Measurements from ENCODE around the gene CPO. TPM values are rescaled to one million over a fixed set of nuclear protein-coding genes. Genes with fewer than 3 reads are reported as not detected.

CPO gene
- polyA plus RNA-seq, 1 of the 3 experiments (the other 2 are of a cell fraction), result not detected

- H3K9me2 ChIP-seq, result no peaks in the 10 kb centered on the region
- H4K20me1 ChIP-seq (ENCODE audit: insufficient read depth), result no peaks in the 10 kb centered on the region
- WGBS (ENCODE audit: low lambda C conversion rate), result 61% methylated on average over 7 of the region's 7 CpGs
- no peaks in the 10 kb centered on the region for H3F3A ChIP-seq (replicated peaks; ENCODE audit: insufficient read depth)
- DNase-seq, result no peak
- ChIA-PET POLR2A (no interaction called here), CTCF (interaction anchor here (0.7 to 2.7 kb wide), 2 partner anchors 14 to 168 kb away, joined by 3 to 11 read pairs; no protein-coding TSS in a partner anchor)
- H3K9me3 ChIP-seq, result no peaks in the 10 kb centered on the region
- H3K79me2 ChIP-seq (ENCODE audit: insufficient read depth), result no peaks in the 10 kb centered on the region
- H3K4me2 ChIP-seq, result no peak overlapping the region
- no peaks in the 10 kb centered on the region; a peak in 1 of 4 replicates for H3K4me1 ChIP-seq (ENCODE audit: control insufficient read depth in 1 of 2, insufficient read depth in 2 of 2, low read depth in 1 of 2, low read length in 1 of 2)
- H3K27ac ChIP-seq (ENCODE audit: low read depth in 2 of 2, low read length in 1 of 2), result no peak overlapping the region
- H3K4me3 ChIP-seq (ENCODE audit: low read depth in 2 of 2, low read length in 1 of 2), result no peak overlapping the region
- no peaks in the 10 kb centered on the region for H3K27me3 ChIP-seq (ENCODE audit: insufficient read depth)
- no peak for TF ChIP-seq USF2 (IDR thresholded peaks at IDR 0.05; ENCODE audit: borderline replicate concordance, low read depth, low read length)
- TF ChIP-seq NFIC (IDR thresholded peaks at IDR 0.05; ENCODE audit: borderline replicate concordance), result no peak
- TF ChIP-seq REST (IDR thresholded peaks at IDR 0.05; ENCODE audit: low read depth, low read length), result no peak
- TF ChIP-seq FOSL2 (IDR thresholded peaks at IDR 0.05; ENCODE audit: borderline replicate concordance, low read depth), result peak; percentile 20; the same call in 1 of the 2 replicates
- no peak for TF ChIP-seq SMC3 (IDR thresholded peaks at IDR 0.05; ENCODE audit: low read depth, low read length)
- no peaks in the 10 kb centered on the region for H3K36me3 ChIP-seq (replicated peaks in 1 of 2; ENCODE audit: control insufficient read depth in 1 of 2, insufficient read depth in 2 of 2, low read length in 1 of 2)
- H3K9ac ChIP-seq, result no peak overlapping the region
- no peak overlapping the region for H2AFZ ChIP-seq (ENCODE audit: low read depth)
These were observed 29.1 kb downstream of the CPO start for GRCh38 chr2:206968134-206969086.

- Histone ChIP-seq H3F3A (replicated peaks; ENCODE audit: insufficient read depth) (no peaks in the 10 kb centered on the region), H3K79me2 (ENCODE audit: insufficient read depth) (no peaks in the 10 kb centered on the region), H3K4me1 (ENCODE audit: control insufficient read depth in 1 of 2, insufficient read depth in 2 of 2, low read depth in 1 of 2, low read length in 1 of 2) (no peaks in the 10 kb centered on the region; a peak in 1 of 4 replicates), H3K36me3 (replicated peaks in 1 of 2; ENCODE audit: control insufficient read depth in 1 of 2, insufficient read depth in 2 of 2, low read length in 1 of 2) (no peaks in the 10 kb centered on the region), H3K9ac (no peak overlapping the region), H3K9me2 (no peaks in the 10 kb centered on the region), H3K27ac (ENCODE audit: low read depth in 2 of 2, low read length in 1 of 2) (no peak overlapping the region), H3K4me3 (ENCODE audit: low read depth in 2 of 2, low read length in 1 of 2) (no peak overlapping the region), H2AFZ (ENCODE audit: low read depth) (no peak overlapping the region), H3K9me3 (no peaks in the 10 kb centered on the region), H3K4me2 (no peak overlapping the region), H3K27me3 (ENCODE audit: insufficient read depth) (no peaks in the 10 kb centered on the region), H4K20me1 (ENCODE audit: insufficient read depth) (no peaks in the 10 kb centered on the region)
- ChIA-PET POLR2A (no interaction called here), CTCF (interaction anchor here (1.2 to 2.7 kb wide), 2 partner anchors 13 to 504 kb away, joined by 4 to 11 read pairs; no protein-coding TSS in a partner anchor)
- WGBS (ENCODE audit: low lambda C conversion rate), result 76% methylated on average over 6 of the region's 6 CpGs
- TF ChIP-seq GATA2 (CRISPR knock-in tag; IDR thresholded peaks at IDR 0.05) (no peak), RXRA (IDR thresholded peaks at IDR 0.05; ENCODE audit: borderline replicate concordance, low read depth) (no peak), TEAD4 (IDR thresholded peaks at IDR 0.05; ENCODE audit: borderline replicate concordance, insufficient read depth) (no peak), NFIC (IDR thresholded peaks at IDR 0.05; ENCODE audit: borderline replicate concordance) (no peak), RAD21 (IDR thresholded peaks at IDR 0.05; ENCODE audit: low read length) (no peak), CTCF (IDR thresholded peaks at IDR 0.05) (no peak), NRF1 (IDR thresholded peaks at IDR 0.05; ENCODE audit: low read depth, low read length) (no peak), PBX3 (IDR thresholded peaks at IDR 0.05) (no peak), RCOR1 (IDR thresholded peaks at IDR 0.05; ENCODE audit: low read length) (no peak)
- no peak for DNase-seq
These were observed 29.9 kb downstream of the CPO start for GRCh38 chr2:206969192-206969591.
